ENCODE results near the gene BEND5.

The BEND5 gene

DNA sequence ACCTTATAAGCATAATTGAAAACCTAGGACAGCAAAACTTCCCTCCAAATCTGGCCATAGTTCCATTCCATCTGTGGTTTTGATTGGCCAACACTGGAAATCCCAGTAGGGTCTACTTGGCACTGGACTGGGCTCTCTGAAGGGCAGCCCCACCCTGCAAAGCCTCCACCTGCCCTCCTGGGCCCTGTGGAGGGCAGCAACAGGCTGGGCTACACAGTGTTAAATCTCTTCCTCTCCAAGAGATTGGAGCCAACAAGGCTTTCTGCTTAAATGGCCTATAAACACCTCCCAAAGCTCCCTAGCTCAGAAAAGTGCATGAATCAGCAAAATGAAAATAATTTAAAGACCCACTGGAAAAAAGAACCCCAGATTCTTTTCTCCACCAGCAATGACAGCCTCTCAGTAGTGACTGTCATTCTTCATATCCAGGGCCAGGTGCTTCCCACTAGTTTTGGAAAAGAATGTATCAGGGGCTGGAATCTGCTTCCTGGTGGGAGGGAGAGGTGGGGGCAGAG lies 58.5 kb downstream of the BEND5 start:
- no peak for DNase-seq

DNA sequence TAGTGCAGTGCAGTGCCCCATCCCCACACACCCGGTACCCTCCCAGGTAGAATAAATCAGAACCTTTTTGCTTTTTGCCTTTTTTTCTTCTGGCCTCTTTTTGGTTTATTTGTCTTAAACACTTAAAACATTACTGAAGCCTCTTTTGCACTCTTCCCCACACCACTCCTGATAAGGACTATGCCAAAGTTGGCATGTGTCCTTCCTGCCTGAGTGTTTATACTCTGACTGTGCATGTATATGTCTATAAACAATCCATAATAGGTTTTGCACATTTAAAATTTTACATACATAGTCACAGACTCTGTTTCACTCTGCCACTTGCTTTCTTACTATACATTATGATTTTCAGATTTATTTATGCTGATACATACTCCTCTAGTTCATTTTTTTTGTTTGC lies 59.6 kb downstream of the BEND5 start:
- no peak for DNase-seq

DNA sequence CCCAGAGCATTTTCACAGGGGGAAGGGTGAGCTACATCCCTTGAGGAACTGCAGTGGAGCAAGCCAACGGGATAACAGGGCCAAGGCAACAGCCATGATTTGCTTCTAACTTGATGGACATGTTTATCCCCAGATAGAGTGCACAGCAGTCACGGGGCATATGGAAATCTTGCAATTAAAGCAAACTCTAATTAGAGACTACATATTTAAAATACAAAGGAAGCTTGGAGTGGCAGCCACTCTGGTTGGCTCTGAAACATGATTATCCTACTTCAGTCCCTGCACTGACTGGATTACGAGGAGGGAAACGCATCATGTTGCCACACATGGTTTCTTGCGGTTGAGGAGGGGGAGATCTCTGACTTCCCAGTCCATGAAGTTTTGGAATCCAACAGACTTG lies 60.8 kb downstream of the BEND5 start:
- no peak for DNase-seq

DNA sequence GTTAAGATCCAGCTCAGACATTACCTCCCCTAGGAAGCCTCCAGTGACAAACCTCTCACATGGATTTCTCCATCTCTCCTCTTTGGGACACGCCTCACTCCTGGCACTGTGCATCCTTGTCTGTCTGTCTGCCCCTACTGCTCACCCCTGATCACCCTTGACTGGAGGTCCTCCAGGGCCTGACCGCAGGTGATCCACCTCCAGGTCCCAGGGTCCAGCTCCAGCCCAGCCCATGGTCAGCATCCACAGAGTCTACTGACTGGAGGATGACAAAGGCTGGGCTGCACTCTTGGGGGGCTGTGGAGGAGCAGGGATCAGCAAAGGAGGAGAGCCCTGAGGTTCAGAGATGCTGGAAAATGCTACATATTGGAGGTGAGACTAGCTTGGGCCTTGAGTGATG lies 65.8 kb downstream of the BEND5 start:
- no peak for DNase-seq

DNA sequence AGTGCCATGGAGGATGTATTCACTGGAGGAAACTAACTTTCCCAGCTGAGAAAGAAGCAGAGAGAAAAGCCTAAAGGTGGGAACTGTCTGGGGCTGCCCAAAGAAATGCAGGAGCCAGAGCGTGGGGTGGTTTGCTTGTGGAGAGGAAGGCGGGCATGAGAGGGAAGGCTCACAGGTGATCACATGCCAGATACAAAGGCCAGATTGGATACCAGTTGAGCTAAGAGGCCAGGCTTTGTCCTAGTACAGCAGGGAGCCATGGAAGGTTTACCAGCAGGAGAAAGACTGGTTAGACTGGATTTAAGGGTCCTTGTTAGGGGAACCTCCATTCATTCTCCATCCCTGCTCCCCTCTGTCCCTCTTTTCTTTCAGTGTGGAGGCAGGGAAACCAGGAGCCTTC lies 66.4 kb downstream of the BEND5 start:
- no peak for DNase-seq

DNA sequence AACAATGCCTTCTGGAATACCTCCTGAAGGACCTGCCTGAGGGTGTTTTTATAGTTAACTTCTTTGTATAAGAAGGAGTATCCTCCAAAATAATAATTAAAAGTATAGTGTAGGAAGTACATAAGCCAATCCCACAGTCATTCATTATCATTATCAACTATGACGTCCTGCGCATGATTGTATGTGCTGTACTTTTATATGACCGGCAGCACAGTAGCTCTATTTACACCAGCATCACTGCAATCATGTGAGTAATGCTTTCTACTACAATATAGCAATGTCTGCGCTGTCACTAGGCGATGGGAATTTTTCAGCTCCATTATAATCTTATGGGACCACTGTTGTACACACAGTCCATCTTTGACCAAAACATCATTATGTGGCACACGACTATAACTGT lies 72.0 kb downstream of the BEND5 start:
- no peak for DNase-seq

DNA sequence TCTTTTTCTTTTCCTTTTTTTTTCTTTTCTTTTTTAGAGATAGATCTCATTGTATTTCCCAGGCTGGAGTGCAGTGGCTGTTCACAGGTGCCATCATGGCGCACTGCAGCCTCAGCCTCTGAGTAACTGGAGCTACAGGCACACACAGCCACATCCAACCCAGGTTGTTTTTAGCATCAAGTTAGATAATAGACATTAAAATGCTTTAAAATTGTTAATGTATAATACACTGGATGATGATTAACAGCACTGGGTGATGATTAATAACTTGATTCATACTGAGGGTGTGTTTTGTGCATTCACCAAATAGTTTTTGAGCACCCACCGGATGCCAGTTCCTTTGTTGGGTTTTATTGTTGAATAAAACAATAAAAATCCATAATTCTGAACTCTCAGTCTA lies 75.2 kb downstream of the BEND5 start:
- no peak for DNase-seq

DNA sequence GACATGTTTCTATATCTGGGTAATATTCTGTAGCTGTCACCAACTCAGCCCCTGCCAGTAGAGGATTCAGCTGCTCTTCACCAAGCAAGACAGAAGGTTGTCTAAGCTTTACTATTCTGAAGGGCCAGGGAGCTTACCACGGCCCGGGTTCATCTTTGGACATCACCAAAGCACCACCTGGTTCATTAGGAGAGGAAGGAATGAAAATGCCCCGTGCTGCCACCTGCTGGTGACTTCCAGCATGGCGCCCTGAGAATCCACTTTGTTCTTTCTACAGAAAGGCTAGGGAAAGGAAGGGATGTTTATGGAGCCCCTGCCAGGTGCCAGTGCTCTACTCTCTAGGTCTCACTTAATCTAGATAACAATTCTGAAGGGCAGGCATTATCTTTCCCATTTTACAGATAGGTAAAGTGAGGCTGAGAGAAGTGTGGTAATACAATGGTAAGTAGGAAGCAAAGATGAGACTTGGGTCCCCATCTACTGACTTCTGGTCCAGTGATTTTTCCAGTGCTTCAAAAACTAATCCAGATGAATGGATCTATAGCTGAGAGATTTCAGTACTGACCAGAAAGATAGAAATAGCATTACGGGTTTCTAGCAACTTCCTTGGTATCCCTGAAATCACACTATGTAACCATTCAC lies 79.5 kb downstream of the BEND5 start:
- DNase-seq, result peak; percentile 56

DNA sequence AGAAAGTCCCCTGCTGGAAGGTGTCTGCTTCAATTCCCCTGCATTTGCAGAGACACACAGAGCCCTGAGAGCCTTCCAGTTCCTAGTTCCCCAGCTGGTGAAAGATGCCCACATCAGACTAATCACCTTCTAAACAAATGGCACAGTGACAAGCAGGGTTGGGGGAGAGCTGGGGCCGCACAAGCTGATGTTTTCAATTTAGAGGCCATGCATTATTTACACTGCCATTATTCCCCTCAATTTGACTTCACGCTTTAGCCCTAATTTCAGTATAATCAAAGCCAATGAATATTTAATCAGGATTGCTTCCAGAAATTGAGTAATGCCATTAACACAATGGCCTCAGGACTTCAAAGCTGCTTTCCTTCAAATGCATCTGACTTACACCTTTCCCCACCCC lies 81.5 kb downstream of the BEND5 start:
- no peak for DNase-seq

DNA sequence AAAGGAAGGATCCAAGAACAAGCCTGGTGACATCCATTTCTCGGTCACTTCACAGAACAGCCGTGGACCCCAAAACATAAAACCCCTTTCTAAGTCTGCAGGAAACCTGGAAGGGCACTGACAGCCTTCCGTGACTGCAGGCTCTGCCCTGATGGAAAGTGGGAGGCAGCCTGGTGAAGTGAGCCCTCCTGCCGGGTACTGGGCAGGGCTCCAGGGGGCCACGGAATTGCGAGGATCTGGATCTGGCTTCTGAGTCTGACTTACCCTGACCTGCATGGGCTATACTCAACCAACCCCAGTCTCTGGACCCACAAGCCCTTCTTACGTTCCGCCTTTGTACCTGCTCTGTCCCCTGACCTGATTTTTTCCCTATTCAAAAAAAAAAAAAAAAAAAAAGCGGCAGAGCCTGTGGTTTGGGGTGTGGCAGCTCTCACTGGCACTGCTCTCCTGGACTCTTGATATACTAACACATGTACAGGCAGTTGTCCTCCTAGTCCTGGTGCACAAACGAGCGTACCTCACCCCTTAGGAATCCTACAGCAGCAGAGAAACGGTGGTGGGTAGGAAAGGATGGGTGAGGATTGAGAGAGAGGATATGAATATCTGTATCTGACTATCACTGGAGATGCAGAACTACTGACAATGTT lies 82.9 kb downstream of the BEND5 start:
- DNase-seq, result no peak

DNA sequence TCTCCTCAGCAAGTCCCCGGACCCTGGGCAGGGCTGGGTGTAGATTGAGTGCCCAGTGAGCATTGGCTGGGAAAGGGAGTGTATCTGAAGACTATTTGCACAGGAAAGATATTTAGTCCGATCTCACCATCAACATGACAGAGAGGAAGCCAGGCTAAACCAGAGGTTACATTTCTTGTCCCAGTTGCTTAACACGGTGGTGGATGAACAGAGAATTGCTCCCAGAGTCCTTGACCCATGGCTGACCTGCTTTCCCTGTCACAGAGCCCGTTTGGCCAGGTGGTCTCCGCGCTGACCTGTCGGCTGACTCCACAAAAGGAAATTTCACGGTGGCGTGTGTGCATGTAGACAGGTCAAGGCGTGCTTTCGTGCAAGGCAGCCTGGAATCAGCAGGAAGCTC lies 83.5 kb downstream of the BEND5 start:
- DNase-seq, result no peak

DNA sequence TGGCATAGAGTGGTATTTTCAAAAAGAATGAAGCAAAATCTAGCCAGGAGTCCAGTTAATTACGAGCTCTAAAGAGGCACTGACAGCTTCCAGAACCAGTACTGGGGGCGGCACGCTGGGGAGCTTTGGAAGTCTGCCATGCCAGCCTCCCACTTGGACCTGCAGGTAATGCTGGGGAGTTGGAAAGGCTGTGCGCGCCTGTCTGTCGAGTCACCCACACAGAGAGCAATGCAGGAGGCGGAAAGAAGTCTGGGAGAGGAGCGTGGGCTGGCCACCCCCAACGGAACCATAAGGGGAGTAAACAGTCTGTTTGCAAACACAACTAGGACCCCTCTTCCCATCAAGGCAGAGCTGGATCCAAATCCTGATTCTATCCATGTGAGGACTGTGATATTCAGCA lies 84.5 kb downstream of the BEND5 start:
- no peak for DNase-seq

DNA sequence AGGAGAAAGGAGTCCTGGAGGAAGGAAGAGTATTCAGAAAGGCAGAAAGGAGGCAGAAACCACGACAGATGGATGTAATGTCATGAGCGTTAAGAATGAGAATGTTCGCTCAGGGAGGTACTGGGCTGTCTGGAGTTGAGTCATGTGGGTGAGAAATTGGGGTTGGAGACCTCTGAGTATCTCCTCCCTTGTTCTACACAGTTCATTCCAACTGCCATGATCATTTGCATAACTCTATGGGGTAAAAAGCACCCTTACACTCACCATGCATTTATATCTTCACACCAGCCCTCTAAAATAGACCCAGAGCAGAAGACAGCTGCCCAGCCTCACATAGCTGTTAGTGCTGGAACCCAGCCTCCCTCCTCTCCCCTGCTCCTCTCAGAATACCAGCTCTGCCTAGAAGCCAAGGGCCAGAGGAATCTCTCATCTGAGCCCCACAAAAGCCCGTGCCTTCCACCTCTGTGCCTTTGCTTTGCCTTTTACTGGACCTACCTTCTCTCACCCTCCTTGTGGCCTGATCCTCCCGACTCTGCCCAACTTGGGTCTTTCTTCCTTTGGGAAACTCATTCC lies 85.2 kb downstream of the BEND5 start:
- DNase-seq, result no peak

DNA sequence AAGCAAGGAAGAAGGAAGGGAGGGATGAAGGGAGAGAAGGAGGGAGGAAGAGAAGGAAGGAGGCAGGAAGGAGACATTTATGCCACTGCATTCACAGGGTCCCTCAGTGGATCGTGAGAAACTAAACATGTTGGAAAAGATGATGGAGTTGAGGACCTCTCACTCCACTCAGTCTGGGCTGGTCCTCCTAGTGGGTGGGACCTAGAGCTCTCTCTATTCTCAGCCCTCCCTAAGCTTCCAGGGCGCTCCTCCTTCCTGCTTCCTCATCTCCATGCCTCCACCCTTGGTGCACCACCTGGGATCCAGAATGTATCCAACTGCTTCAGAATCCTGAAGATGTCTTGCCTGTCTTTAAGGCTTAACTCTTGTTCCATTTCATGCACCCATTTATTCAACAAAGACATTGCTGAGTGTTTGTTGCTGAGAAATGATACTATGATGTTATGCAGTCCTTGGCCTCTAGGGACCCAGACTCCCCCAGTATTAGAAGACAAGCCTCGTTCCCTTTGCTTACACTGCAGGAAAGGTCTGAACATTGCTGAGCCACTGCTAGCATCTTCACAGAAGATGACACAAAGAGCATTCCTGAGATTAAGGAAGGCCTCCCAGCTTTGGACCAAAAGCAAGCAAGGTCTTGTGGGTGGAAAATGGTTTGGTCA lies 88.5 kb downstream of the BEND5 start:
- no peak for DNase-seq

DNA sequence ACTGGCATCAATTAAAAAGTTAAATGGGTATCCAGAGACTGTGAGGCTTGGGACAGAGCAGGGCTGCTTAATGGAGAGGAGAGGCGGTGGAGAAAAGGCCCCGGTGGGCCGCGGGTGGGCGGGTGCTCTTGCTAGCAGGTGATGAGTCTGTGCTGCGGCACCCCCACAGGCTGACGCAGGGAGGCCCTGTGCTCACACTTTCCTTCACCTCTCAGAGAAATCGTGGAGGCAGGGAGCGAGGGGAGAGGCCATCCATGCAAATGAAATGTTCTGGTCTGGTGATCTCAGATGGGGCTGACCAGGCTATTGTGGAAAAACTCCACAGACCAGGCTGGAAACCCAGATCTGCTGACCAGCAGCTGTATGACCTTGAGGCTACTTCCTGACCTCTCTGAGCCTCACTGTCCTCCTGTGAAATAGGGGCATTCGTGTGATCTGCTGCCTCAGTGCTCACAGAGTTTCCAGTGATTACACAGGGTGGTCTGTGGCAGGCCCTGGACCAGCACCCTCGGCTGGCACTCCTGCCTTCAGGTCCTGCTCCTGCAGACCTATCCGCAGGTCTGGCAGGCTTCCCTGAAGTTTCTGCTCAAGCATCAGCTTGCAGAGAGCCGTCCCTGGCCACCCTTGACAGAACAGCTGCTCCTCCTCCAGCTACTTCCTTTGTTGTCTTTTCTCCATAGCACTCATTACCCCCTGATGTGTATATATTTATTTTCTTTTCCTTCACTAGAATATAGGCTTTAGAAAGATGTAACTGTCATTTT lies 89.2 kb downstream of the BEND5 start:
- peak; percentile 14 for DNase-seq

DNA sequence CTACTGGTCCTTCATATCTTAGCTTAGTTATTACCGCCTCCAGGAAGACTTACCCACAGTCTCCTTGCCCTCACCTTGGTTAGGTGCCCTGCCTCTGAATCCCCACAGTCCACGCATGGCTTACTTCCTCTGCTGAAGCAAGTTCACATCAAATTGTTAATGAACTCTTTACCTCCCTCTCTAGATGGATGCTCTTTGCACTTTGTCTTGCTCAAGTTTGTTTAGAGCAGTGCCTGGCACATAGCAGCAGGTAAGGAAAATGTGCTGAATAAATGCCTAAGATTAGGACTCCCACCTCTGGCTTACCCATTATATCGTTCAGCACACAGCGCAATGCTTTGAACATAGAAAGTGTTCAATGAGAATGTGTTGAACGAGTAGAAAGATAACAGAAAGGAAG lies 90.5 kb downstream of the BEND5 start:
- no peak for DNase-seq

DNA sequence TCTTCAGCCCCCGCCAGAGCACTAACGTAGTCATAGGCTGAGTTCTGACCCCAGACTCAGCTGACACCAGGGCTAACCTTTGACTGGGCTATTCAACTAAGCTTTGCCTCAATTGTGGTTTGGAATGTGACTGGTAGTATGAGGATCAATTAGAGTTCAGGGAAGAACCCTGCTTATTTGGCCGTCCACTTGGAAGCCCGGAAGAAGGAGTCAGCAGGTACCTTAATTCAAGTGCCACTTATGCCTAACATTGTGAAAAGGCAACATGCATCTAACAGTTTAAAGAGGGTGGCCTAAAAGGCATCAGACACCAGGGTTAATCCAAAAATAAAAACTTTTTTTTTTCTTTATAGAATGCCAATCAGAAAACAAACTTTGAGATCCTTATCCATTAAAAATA lies 92.3 kb downstream of the BEND5 start:
- peak; percentile 17 for DNase-seq

DNA sequence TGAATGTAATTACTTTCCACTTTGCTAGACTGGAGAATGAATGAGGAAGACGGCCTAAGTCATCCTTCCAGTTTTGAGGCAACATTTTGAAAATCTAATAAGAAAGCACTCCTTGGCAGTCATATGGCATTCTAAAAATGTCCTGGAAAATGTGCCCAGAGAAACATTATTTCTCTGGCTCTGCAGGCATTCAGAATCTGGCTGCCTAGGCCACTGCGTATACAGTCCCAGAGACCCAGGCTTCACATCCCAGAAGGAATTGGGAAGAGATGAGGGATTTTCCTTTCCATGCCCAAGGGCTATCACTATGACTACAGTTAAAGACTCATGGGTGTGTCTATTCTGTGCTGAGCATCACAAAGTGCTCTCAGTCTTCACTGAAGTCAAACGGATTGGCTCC lies 92.9 kb downstream of the BEND5 start:
- no peak for DNase-seq

DNA sequence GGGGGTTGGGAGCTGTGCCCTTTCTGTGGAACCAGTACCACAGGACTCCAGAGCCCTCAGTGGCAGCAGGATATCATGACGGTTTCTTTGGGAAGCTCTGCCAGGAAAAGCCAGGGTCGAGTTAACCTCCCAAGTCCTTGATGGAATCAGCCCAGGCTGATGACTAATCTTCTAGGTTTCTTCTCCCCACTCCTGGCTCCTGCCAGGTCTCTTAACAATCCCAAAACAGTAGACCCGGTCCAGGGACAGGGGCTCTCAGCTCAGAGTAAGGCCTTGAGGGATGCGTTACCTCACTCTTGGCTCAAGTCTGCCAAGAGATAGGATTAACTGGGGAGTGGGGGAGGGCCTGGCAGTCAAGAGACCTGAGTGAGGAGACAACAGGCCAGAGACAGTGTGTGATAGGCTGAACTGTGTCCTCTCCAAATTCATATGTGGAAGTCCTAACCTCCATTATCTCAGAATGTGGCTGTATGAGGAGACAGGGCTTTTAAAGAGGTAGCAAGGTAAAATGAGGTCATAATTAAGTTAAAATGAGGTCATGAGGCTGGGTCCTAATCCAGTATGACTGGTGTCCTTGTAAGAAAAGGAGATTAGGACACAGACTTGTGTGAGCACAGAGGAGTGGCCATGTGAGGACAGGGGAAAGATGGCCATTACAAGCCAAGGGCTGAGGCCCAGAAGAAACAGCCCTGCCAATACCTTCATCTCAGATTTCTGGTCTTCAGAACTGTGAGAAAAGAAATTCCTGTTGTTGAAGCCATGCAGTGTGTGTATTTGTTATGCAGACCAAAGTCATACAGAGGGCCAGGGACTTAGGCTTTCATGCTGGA lies 95.0 kb downstream of the BEND5 start:
- no peak for DNase-seq

DNA sequence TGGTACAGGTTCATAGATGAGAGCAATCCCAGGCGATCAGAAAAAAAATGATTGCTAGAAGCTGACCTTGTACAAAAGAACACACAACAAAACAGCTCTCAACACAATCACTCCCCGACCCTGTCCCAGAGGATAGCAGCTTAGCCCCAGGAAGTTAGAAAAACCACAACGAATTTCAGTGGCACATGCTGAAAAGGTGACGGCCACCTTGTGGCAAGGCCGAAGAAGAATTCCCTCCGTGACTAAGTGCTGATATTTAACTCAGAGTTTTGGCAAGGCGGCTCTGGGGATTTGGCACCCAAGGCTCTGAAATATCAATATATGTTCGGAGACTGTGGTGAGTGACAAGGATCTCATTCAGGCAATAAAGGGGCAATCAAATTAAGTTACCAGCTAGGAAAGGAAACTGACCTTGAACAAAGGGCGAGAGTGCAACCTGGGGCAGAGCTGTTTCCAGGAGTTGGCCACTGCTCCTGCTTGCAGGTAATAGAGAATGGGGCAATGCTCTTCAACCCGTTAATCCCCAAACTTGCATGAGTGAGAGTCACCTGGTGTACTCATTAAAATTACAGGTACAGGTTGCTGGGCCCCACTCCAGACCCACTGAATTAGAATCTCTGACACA lies 96.2 kb downstream of the BEND5 start:
- no peak for DNase-seq

DNA sequence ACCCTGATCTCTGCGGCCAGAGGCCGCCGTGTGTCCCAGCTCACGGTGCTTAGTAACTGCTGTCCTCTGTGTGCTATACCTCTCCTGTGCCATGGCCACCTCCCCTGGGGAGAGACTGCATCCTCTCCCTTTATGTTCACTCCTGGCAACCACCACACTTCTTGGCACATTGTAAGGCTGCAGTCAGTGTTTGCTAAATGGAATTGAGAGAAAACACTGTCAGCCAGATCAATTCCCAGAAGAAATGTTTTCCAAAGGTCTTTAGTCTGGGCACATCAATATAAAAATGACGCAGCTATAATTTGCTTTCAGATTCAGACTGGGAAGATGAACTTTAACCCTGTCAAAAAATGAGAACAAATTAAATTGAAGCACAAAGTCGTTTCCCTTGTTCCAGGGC lies 96.8 kb downstream of the BEND5 start:
- DNase-seq, result no peak
